Measurements from ENCODE around the gene PPIH.

- TF ChIP-seq POLR2A (IDR thresholded peaks at IDR 0.05; ENCODE audit: low read length) (no peak), GATA1 (IDR thresholded peaks at IDR 0.05; ENCODE audit: low read depth, low read length) (no peak)
Observed at GRCh38 chr1:42679364-42679983, 21.3 kb downstream of the PPIH start.
